Measurements from ENCODE around the gene ZIC3.

DNA sequence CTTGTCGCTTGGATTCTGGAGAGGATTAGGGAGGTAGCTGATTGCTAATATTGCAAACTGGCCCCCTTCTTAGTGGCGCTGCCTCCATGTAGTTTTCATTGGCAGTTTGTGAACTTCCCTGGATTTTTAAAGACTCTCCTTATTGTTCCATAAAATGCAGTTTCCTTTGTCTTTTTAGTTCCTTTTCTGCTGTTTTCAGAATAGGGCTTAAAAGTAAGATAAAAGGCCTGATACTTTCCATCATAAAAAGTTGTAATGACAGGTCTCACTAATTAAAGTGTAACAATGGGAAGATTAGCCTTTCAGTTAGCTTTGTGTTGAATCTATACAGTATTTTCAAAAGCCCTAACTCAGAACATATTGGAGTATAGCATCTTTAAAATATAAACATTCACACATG is 21.2 kb downstream of the ZIC3 start:
- TF ChIP-seq, protein P1, sequence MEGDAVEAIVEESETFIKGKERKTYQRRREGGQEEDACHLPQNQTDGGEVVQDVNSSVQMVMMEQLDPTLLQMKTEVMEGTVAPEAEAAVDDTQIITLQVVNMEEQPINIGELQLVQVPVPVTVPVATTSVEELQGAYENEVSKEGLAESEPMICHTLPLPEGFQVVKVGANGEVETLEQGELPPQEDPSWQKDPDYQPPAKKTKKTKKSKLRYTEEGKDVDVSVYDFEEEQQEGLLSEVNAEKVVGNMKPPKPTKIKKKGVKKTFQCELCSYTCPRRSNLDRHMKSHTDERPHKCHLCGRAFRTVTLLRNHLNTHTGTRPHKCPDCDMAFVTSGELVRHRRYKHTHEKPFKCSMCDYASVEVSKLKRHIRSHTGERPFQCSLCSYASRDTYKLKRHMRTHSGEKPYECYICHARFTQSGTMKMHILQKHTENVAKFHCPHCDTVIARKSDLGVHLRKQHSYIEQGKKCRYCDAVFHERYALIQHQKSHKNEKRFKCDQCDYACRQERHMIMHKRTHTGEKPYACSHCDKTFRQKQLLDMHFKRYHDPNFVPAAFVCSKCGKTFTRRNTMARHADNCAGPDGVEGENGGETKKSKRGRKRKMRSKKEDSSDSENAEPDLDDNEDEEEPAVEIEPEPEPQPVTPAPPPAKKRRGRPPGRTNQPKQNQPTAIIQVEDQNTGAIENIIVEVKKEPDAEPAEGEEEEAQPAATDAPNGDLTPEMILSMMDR (conservative IDR thresholded peaks at IDR 0.05; ENCODE audit: low read depth in 2 of 2): no peak
- no peak for TF ChIP-seq POLR2AphosphoS5 (IDR thresholded peaks at IDR 0.05; ENCODE audit: low read depth)
- no peak for TF ChIP-seq EZH2phosphoT487 (IDR thresholded peaks at IDR 0.05; ENCODE audit: unreplicated experiment)
- TF ChIP-seq EZH2 (IDR thresholded peaks at IDR 0.05; ENCODE audit: low read depth, unreplicated experiment): no peak
- no peak for TF ChIP-seq JUNB (IDR thresholded peaks at IDR 0.05; ENCODE audit: unreplicated experiment)
- no peak for TF ChIP-seq CREB1 (CRISPR knock-in tag; IDR thresholded peaks at IDR 0.05; ENCODE audit: low read depth)
- TF ChIP-seq NANOG (IDR thresholded peaks at IDR 0.05; ENCODE audit: borderline replicate concordance): no peak
- TF ChIP-seq, protein P2, sequence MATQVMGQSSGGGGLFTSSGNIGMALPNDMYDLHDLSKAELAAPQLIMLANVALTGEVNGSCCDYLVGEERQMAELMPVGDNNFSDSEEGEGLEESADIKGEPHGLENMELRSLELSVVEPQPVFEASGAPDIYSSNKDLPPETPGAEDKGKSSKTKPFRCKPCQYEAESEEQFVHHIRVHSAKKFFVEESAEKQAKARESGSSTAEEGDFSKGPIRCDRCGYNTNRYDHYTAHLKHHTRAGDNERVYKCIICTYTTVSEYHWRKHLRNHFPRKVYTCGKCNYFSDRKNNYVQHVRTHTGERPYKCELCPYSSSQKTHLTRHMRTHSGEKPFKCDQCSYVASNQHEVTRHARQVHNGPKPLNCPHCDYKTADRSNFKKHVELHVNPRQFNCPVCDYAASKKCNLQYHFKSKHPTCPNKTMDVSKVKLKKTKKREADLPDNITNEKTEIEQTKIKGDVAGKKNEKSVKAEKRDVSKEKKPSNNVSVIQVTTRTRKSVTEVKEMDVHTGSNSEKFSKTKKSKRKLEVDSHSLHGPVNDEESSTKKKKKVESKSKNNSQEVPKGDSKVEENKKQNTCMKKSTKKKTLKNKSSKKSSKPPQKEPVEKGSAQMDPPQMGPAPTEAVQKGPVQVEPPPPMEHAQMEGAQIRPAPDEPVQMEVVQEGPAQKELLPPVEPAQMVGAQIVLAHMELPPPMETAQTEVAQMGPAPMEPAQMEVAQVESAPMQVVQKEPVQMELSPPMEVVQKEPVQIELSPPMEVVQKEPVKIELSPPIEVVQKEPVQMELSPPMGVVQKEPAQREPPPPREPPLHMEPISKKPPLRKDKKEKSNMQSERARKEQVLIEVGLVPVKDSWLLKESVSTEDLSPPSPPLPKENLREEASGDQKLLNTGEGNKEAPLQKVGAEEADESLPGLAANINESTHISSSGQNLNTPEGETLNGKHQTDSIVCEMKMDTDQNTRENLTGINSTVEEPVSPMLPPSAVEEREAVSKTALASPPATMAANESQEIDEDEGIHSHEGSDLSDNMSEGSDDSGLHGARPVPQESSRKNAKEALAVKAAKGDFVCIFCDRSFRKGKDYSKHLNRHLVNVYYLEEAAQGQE (IDR thresholded peaks at IDR 0.05; ENCODE audit: unreplicated experiment): no peak
- TF ChIP-seq ZNF114 (CRISPR knock-in tag; IDR thresholded peaks at IDR 0.05): no peak
